H9 (cell line): ENCODE results near the gene MED8. TPM values are rescaled to one million over a fixed set of nuclear protein-coding genes. Genes with fewer than 3 reads are reported as not detected.
A peak's percentile ranks its signal among the peaks of the same experiment; 100 is the strongest.

ENCODE experiments used
- DNase-seq: peaks from one replicate; pipeline ENCODE4 v3.0.0-alpha.2; 2017
- H2AFZ ChIP-seq: one replicate; pipeline ENCODE4 v1.6.1; 2013; ENCODE audit warnings: mild to moderate bottlenecking, low read length, control low read depth, moderate library complexity
- H2AK5ac ChIP-seq: 2 replicates; pipeline ENCODE4 v1.6.1; 2013; ENCODE audit warnings: low read length, control low read depth, mixed read lengths; ENCODE audit not compliant: insufficient read length
- H2BK120ac ChIP-seq: one replicate; pipeline ENCODE4 v1.6.1; 2013; ENCODE audit warnings: low read depth, mild to moderate bottlenecking, low read length, control low read depth, inconsistent platforms; ENCODE audit not compliant: poor library complexity, severe bottlenecking
- H2BK12ac ChIP-seq: 2 replicates; pipeline ENCODE4 v1.6.1; 2013; ENCODE audit warnings: low read length, control low read depth, mixed read lengths, low read depth; ENCODE audit not compliant: insufficient read length
- H2BK15ac ChIP-seq: 2 replicates; pipeline ENCODE4 v1.6.1; 2013; ENCODE audit warnings: low read depth, low read length, control low read depth
- H2BK20ac ChIP-seq: one replicate; pipeline ENCODE4 v1.6.1; 2013; ENCODE audit warnings: low read depth, mild to moderate bottlenecking, low read length, control low read depth, inconsistent platforms; ENCODE audit not compliant: poor library complexity, severe bottlenecking
- H2BK5ac ChIP-seq: 2 replicates; pipeline ENCODE4 v1.6.1; 2013; ENCODE audit warnings: low read length, control low read depth, mixed read lengths; ENCODE audit not compliant: insufficient read length
- H3K14ac ChIP-seq: 2 replicates; pipeline ENCODE4 v1.6.1; 2013; ENCODE audit warnings: low read length, control low read depth; ENCODE audit not compliant: insufficient read depth
- H3K18ac ChIP-seq: 2 replicates; pipeline ENCODE4 v1.6.1; 2013; ENCODE audit warnings: low read depth, mild to moderate bottlenecking, mixed read lengths, low read length, control low read depth; ENCODE audit not compliant: insufficient read length
- H3K23ac ChIP-seq: 2 replicates; pipeline ENCODE4 v1.6.1; 2013; ENCODE audit warnings: low read length, control low read depth, mixed read lengths, low read depth; ENCODE audit not compliant: insufficient read length
- H3K23me2 ChIP-seq: 2 replicates; pipeline ENCODE4 v1.6.1; 2013; ENCODE audit warnings: low read depth, mild to moderate bottlenecking, mixed read lengths, low read length, control low read depth; ENCODE audit not compliant: insufficient read length, poor library complexity, severe bottlenecking
- H3K27ac ChIP-seq: 2 replicates; pipeline ENCODE4 v1.5.1; 2013; ENCODE audit warnings: low read length, control low read depth, mixed read lengths, low read depth; ENCODE audit not compliant: insufficient read length
- H3K27me3 ChIP-seq: 2 replicates; pipeline ENCODE4 v1.6.1; 2013; ENCODE audit warnings: low read length, control low read depth, inconsistent platforms; ENCODE audit not compliant: insufficient read depth
- H3K4ac ChIP-seq: 2 replicates; pipeline ENCODE4 v1.6.1; 2013; ENCODE audit warnings: low read depth, mild to moderate bottlenecking, control low read depth, inconsistent platforms, low read length, moderate library complexity
- H3K4me1 ChIP-seq: 2 replicates; pipeline ENCODE4 v1.6.1; 2013; ENCODE audit warnings: low read length, control low read depth, inconsistent platforms; ENCODE audit not compliant: insufficient read depth
- H3K4me2 ChIP-seq: 2 replicates; pipeline ENCODE4 v1.6.1; 2013; ENCODE audit warnings: low read length, control low read depth, mixed read lengths; ENCODE audit not compliant: insufficient read length, insufficient read depth
- H3K56ac ChIP-seq: 2 replicates; pipeline ENCODE4 v1.6.1; 2013; ENCODE audit warnings: low read depth, mild to moderate bottlenecking, mixed read lengths, low read length, control low read depth; ENCODE audit not compliant: insufficient read length
- H3K79me1 ChIP-seq: 2 replicates; pipeline ENCODE4 v1.6.1; 2013; ENCODE audit warnings: low read depth, mild to moderate bottlenecking, moderate library complexity, low read length, control low read depth, inconsistent platforms; ENCODE audit not compliant: insufficient read depth, poor library complexity, severe bottlenecking
- H3K79me2 ChIP-seq: 2 replicates; pipeline ENCODE4 v1.6.1; 2013; ENCODE audit warnings: low read length, control low read depth, inconsistent platforms; ENCODE audit not compliant: insufficient read depth
- H3K9ac ChIP-seq: 2 replicates; pipeline ENCODE4 v1.6.1; 2013; ENCODE audit warnings: low read length, control low read depth, mixed read lengths; ENCODE audit not compliant: insufficient read length; ENCODE audit errors: extremely low read depth
- H3K9me3 ChIP-seq: one replicate; pipeline ENCODE4 v1.6.1; 2013; ENCODE audit warnings: low read depth, low read length, inconsistent platforms; ENCODE audit not compliant: control insufficient read depth
- H3T11ph ChIP-seq: one replicate; pipeline ENCODE4 v1.6.1; 2013; ENCODE audit warnings: mild to moderate bottlenecking, low read length, control low read depth, inconsistent platforms
- H4K20me1 ChIP-seq: one replicate; pipeline ENCODE4 v1.6.1; 2013; ENCODE audit not compliant: control insufficient read depth, insufficient read length, insufficient read depth
- H4K5ac ChIP-seq: 2 replicates; pipeline ENCODE4 v1.6.1; 2013; ENCODE audit warnings: low read depth, mild to moderate bottlenecking, mixed read lengths, low read length, control low read depth; ENCODE audit not compliant: insufficient read length
- H4K8ac ChIP-seq: replicated peaks from 2 replicates; pipeline ENCODE4 v1.6.1; 2013; ENCODE audit warnings: low read length, control low read depth, mixed read lengths, low read depth; ENCODE audit not compliant: insufficient read length
- H4K91ac ChIP-seq: 2 replicates; pipeline ENCODE4 v1.6.1; 2013; ENCODE audit warnings: low read depth, mild to moderate bottlenecking, moderate library complexity, mixed read lengths, low read length, control low read depth; ENCODE audit not compliant: insufficient read length
- H3K27ac Mint-ChIP-seq, 3 experiments: 2 replicates in 2 of 3; 3 replicates in 1 of 3; pipeline ENCODE4 v1.8.0; 2020 to 2021; ENCODE audit warnings: mixed read lengths in 3 of 3, mild to moderate bottlenecking in 1 of 3, moderate library complexity in 1 of 3
- H3K27me3 Mint-ChIP-seq: 2 replicates; pipeline ENCODE4 v1.8.0; 2021; ENCODE audit warnings: low read depth, mild to moderate bottlenecking, moderate library complexity, mixed read lengths
- H3K36me3 Mint-ChIP-seq, 3 experiments: 2 replicates in 2 of 3; 3 replicates in 1 of 3; pipeline ENCODE4 v1.8.0; 2020 to 2021; ENCODE audit warnings: low read depth in 3 of 3, mixed read lengths in 3 of 3; ENCODE audit not compliant: insufficient read depth in 1 of 3
- H3K4me1 Mint-ChIP-seq, 2 experiments: 2 replicates each; pipeline ENCODE4 v1.8.0; 2020; ENCODE audit warnings: mixed read lengths in 2 of 2
- H3K4me3 Mint-ChIP-seq, 2 experiments: 2 replicates in 1 of 2; 3 replicates in 1 of 2; pipeline ENCODE4 v1.8.0; 2020 to 2021; ENCODE audit warnings: mild to moderate bottlenecking in 2 of 2, mixed read lengths in 2 of 2, moderate library complexity in 1 of 2
- H3K9me3 Mint-ChIP-seq, 2 experiments: 2 replicates in 1 of 2; 3 replicates in 1 of 2; pipeline ENCODE4 v1.8.0; 2020; ENCODE audit warnings: mild to moderate bottlenecking in 2 of 2, mixed read lengths in 2 of 2, moderate library complexity in 1 of 2
- WGBS: extraction: QIAGEN DNeasy Blood & Tissue Kit; methylation state at CpG from one replicate; pipeline ENCODE4 v1.1.7; 2013; ENCODE audit warnings: missing lambda C conversion rate, low lambda C conversion rate, mixed read lengths; ENCODE audit not compliant: insufficient read length; ENCODE audit errors: extremely low coverage; 5-methylcytosine and 5-hydroxymethylcytosine counted together
- total RNA-seq: library from RNA; stranded (reverse); gene quantifications from 2 replicates; pipeline ENCODE4 v1.2.1, GENCODE V29; 2021
- TF ChIP-seq, protein P1 (sequence below): fragments of 200-600 bp; sonication (generic); conservative IDR thresholded peaks from 3 replicates; pipeline ENCODE4 v1.8.0; 2021; ENCODE audit warnings: antibody characterized with exemption, mild to moderate bottlenecking

Gene MED8
- total RNA-seq, 1 experiment from 2014 or later, result 23.0 TPM

DNA sequence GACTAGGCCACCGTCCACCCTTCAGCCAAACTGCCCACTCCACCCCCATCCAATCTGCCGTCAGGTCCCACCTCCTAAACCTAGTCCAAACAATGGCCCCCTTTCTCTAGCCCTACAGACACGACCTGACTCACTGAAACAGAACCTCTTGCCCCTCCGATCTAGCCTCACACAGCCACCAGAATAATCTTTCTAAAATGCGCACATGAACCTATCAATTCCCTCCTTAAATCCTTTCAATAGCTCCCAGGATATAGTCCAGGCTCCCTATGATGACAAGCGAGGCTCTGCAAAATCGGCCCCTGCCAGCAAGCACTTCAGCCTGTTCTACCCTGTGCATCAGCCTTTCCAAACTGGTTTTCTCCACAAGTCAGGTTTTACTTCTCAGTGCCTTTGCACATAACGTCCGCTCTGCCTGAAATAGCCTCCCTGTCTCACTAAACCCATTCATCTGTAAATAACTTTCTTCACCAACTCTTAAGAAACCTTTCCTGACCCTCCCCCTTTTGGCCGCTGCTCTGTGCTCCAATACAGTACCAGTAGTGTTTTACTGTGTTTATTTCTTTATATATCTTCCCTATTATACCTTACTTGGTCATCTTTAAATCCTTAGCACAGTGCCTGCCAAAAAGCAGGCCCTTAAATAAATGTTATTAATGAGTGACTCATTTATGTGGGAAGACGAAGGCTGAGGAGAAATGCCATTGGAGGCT is 39.9 kb downstream of the MED8 start:
- no peak overlapping the region for H2AK5ac ChIP-seq
- no peaks in the 10 kb centered on the region for H4K20me1 ChIP-seq
- H4K8ac ChIP-seq, result no peak overlapping the region
- Mint-ChIP-seq H3K36me3 (peaks cover 0 to 2% (median 0%) of the 10 kb centered on the region in 3 experiments; a peak in 1 of 7 replicates), H3K9me3 (no peaks in the 10 kb centered on the region), H3K27me3 (peaks cover 16% of the 10 kb centered on the region), H3K27ac (peak overlapping the region; percentile 92 to 100 (median 100)), H3K4me3 (peak overlapping the region; percentile 83 to 84), H3K4me1 (peaks cover 31 to 50% of the 10 kb centered on the region in 2 experiments)
- TF ChIP-seq, protein P1, sequence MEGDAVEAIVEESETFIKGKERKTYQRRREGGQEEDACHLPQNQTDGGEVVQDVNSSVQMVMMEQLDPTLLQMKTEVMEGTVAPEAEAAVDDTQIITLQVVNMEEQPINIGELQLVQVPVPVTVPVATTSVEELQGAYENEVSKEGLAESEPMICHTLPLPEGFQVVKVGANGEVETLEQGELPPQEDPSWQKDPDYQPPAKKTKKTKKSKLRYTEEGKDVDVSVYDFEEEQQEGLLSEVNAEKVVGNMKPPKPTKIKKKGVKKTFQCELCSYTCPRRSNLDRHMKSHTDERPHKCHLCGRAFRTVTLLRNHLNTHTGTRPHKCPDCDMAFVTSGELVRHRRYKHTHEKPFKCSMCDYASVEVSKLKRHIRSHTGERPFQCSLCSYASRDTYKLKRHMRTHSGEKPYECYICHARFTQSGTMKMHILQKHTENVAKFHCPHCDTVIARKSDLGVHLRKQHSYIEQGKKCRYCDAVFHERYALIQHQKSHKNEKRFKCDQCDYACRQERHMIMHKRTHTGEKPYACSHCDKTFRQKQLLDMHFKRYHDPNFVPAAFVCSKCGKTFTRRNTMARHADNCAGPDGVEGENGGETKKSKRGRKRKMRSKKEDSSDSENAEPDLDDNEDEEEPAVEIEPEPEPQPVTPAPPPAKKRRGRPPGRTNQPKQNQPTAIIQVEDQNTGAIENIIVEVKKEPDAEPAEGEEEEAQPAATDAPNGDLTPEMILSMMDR, result no peak
- no peak overlapping the region for H2BK12ac ChIP-seq
- peaks cover 5% of the 10 kb centered on the region for H3K4me1 ChIP-seq
- no peak overlapping the region for H2BK15ac ChIP-seq
- no peak overlapping the region for H2BK120ac ChIP-seq
- H4K91ac ChIP-seq, result no peak overlapping the region
- no peak overlapping the region for H3K56ac ChIP-seq
- H2BK20ac ChIP-seq, result no peak overlapping the region
- WGBS, result no CpG with 5 or more reads among the region's 11 CpGs
- H3K14ac ChIP-seq, result peak overlapping the region; percentile 60; the same call in 1 of the 2 replicates
- H2BK5ac ChIP-seq, result no peak overlapping the region
- peak overlapping the region; percentile 39 for H3K9ac ChIP-seq
- no peak overlapping the region for H4K5ac ChIP-seq
- no peaks in the 10 kb centered on the region for H3K79me2 ChIP-seq
- H3K27me3 ChIP-seq, result peaks cover 4% of the 10 kb centered on the region
- peaks cover 10% of the 10 kb centered on the region for H3K23me2 ChIP-seq
- H3K79me1 ChIP-seq, result no peaks in the 10 kb centered on the region
- no peak for DNase-seq
- H2AFZ ChIP-seq, result peak overlapping the region; percentile 19
- H3K27ac ChIP-seq, result peak overlapping the region; percentile 41
- H3K4ac ChIP-seq, result no peak overlapping the region
- peak overlapping the region; percentile 77 for H3K4me2 ChIP-seq
- no peak overlapping the region for H3K23ac ChIP-seq
- peak overlapping the region; percentile 59 for H3K18ac ChIP-seq
- no peak overlapping the region for H3T11ph ChIP-seq
- H3K9me3 ChIP-seq, result no peaks in the 10 kb centered on the region
